HL-60 (cell line): ENCODE measurements around the gene KDM8.

ENCODE experiments used
- DNase-seq, 2 experiments: peaks; one replicate each; pipeline ENCODE4 v3.0.0-alpha.2; 2010 to 2020; ENCODE audit warnings: low read depth in 1 of 2, low spot score in 1 of 2
- H3K27ac ChIP-seq: fragments of 250-450 bp; sonication (Bioruptor Pico); replicated peaks from 2 replicates; pipeline ENCODE4 v1.5.1; 2020; ENCODE audit warnings: mild to moderate bottlenecking, moderate library complexity
- H3K27me3 ChIP-seq: fragments of 250-450 bp; sonication (Bioruptor Pico); 2 replicates; pipeline ENCODE4 v1.5.1; 2021; ENCODE audit warnings: mild to moderate bottlenecking, moderate library complexity; ENCODE audit not compliant: insufficient read depth, poor library complexity, severe bottlenecking
- H3K4me3 ChIP-seq: replicated peaks from 2 replicates; pipeline ENCODE4 v1.5.1; 2011; ENCODE audit warnings: mild to moderate bottlenecking, control low read depth, low read length; ENCODE audit not compliant: insufficient read depth
- CTCF ChIP-seq: IDR thresholded peaks from one replicate; pipeline ENCODE4 v1.5.1; 2011; ENCODE audit warnings: low read length, control low read depth, inconsistent platforms; ENCODE audit not compliant: insufficient read depth
- GABPA ChIP-seq: IDR thresholded peaks from 2 replicates; pipeline ENCODE4 v1.6.1; 2012; ENCODE audit warnings: low read depth
- POLR2AphosphoS5 ChIP-seq: IDR thresholded peaks from 2 replicates; pipeline ENCODE4 v1.6.1; 2012; ENCODE audit warnings: low read depth
- REST ChIP-seq: IDR thresholded peaks from 2 replicates; pipeline ENCODE4 v1.6.1; 2012; ENCODE audit warnings: low read depth; ENCODE audit not compliant: insufficient replicate concordance
- SPI1 ChIP-seq: IDR thresholded peaks from 2 replicates; pipeline ENCODE4 v1.6.1; 2012; ENCODE audit warnings: low read depth, mild to moderate bottlenecking, borderline replicate concordance
- long read RNA-seq: library from polyadenylated mRNA; unstranded; transcript quantifications from one replicate; pipeline ENCODE4 v2.0.0, GENCODE V29; 2020

The KDM8 gene
- long read RNA-seq, transcript KDM8-201 (8 exons, 2,462 nt): major isoform, 5 of 13 reads
- long read RNA-seq, partial matches to known transcripts: 3 of 13 reads
- long read RNA-seq, other reads (novel, unspliced or antisense): 5 of 13 reads

- Histone ChIP-seq H3K4me3 (peak within 1 kb of the TSS; percentile 58), H3K27ac (peak within 1 kb of the TSS; percentile 95)
- TF ChIP-seq CTCF (no peak), POLR2AphosphoS5 (peak; percentile 87; the same call in 1 of the 2 replicates), SPI1 (peak; percentile 39; the same call in 1 of the 2 replicates)
Measured at GRCh38 chr16:27203507-27204311, at the start of gene KDM8. TSS of gene KDM8 (plus strand) at chr16:27203526. CDS start at chr16:27210124, 6,598 bp downstream.

GRCh38 chr16:27154705-27155521 is 48.4 kb upstream of the KDM8 start:
- DNase-seq: peak in 1 of 2 experiments; percentile 67
- H3K27me3 ChIP-seq: no peaks in the 10 kb centered on the region
- H3K27ac ChIP-seq: peak overlapping the region; percentile 25
- no peak overlapping the region for H3K4me3 ChIP-seq
- TF ChIP-seq POLR2AphosphoS5 (no peak), REST (no peak), SPI1 (no peak), CTCF (peak; percentile 98)

More at GRCh38 chr16:27203507-27204311, at the start of gene KDM8:
- H3K27me3 ChIP-seq: no peaks in the 10 kb centered on the region
- peak; percentile 97 to 100 for DNase-seq

GRCh38 chr16:27156579-27156978 is 46.7 kb upstream of the KDM8 start:
- Histone ChIP-seq H3K27ac (peak overlapping the region; percentile 71), H3K27me3 (no peaks in the 10 kb centered on the region), H3K4me3 (no peak overlapping the region)
- TF ChIP-seq SPI1 (no peak), REST (no peak), POLR2AphosphoS5 (no peak), CTCF (no peak), GABPA (no peak)
- peak in 1 of 2 experiments; percentile 65 for DNase-seq
